Measurements from ENCODE around the gene PDE9A.
"Not testable (repeated sequence)": the region's sequence is repeated elsewhere in the genome, so short reads cannot be mapped to it uniquely, and the experiment has no call there.

GRCh38 chr21:42801616-42802015 lies 148.2 kb downstream of the PDE9A start:
- not testable (repeated sequence) for TF ChIP-seq CHD1 (IDR thresholded peaks at IDR 0.05; ENCODE audit: low read depth, low read length); MAFK (IDR thresholded peaks at IDR 0.05; ENCODE audit: low read depth, low read length); RAD21 (IDR thresholded peaks at IDR 0.05; ENCODE audit: low read length); POLR2A (IDR thresholded peaks at IDR 0.05; ENCODE audit: low read depth, low read length); SMC3 (IDR thresholded peaks at IDR 0.05; ENCODE audit: low read depth, low read length); RFX5 (IDR thresholded peaks at IDR 0.05; ENCODE audit: low read depth, low read length); FOS (IDR thresholded peaks at IDR 0.05; ENCODE audit: low read depth, low read length); RCOR1 (IDR thresholded peaks at IDR 0.05; ENCODE audit: insufficient replicate concordance, low read length); BHLHE40 (IDR thresholded peaks at IDR 0.05; ENCODE audit: low read depth, low read length); CEBPB (IDR thresholded peaks at IDR 0.05; ENCODE audit: low read depth, low read length); NFE2L2 (IDR thresholded peaks at IDR 0.05; ENCODE audit: low read depth, low read length); MXI1 (IDR thresholded peaks at IDR 0.05; ENCODE audit: borderline replicate concordance, low read depth, low read length)
- TF ChIP-seq, protein P1, sequence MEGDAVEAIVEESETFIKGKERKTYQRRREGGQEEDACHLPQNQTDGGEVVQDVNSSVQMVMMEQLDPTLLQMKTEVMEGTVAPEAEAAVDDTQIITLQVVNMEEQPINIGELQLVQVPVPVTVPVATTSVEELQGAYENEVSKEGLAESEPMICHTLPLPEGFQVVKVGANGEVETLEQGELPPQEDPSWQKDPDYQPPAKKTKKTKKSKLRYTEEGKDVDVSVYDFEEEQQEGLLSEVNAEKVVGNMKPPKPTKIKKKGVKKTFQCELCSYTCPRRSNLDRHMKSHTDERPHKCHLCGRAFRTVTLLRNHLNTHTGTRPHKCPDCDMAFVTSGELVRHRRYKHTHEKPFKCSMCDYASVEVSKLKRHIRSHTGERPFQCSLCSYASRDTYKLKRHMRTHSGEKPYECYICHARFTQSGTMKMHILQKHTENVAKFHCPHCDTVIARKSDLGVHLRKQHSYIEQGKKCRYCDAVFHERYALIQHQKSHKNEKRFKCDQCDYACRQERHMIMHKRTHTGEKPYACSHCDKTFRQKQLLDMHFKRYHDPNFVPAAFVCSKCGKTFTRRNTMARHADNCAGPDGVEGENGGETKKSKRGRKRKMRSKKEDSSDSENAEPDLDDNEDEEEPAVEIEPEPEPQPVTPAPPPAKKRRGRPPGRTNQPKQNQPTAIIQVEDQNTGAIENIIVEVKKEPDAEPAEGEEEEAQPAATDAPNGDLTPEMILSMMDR (conservative IDR thresholded peaks at IDR 0.05; ENCODE audit: low read depth, low read length): not testable (repeated sequence)
